MM.1S (cell line): ENCODE measurements around the gene TBCCD1.

Experiments
- DNase-seq: peaks from one replicate; pipeline ENCODE4 v3.0.0-alpha.2; 2015
- H2AFZ ChIP-seq: fragments of 300-600 bp; sonication (generic); 2 replicates; pipeline ENCODE4 v1.6.0; 2016; ENCODE audit warnings: antibody characterized with exemption, low read length
- H3F3A ChIP-seq: fragments of 300-600 bp; sonication (generic); 2 replicates; pipeline ENCODE4 v1.6.1; 2016; ENCODE audit warnings: mild to moderate bottlenecking, antibody characterized with exemption, low read length, moderate library complexity, mixed read lengths; ENCODE audit not compliant: insufficient read depth
- H3K27ac ChIP-seq: fragments of 300-600 bp; sonication (generic); 2 replicates; pipeline ENCODE4 v1.5.1; 2016; ENCODE audit warnings: mild to moderate bottlenecking, low read length
- H3K27me3 ChIP-seq: fragments of 300-600 bp; sonication (generic); replicated peaks from 2 replicates; pipeline ENCODE4 v1.6.0; 2016; ENCODE audit warnings: low read length; ENCODE audit not compliant: insufficient read depth
- H3K36me3 ChIP-seq: fragments of 300-600 bp; sonication (generic); replicated peaks from 2 replicates; pipeline ENCODE4 v1.6.1; 2016; ENCODE audit warnings: mild to moderate bottlenecking, low read length, mixed read lengths; ENCODE audit not compliant: insufficient read depth
- H3K4me1 ChIP-seq: fragments of 300-600 bp; sonication (generic); 2 replicates; pipeline ENCODE4 v1.6.1; 2016; ENCODE audit warnings: low read length, mixed read lengths
- H3K4me2 ChIP-seq: fragments of 300-600 bp; sonication (generic); 2 replicates; pipeline ENCODE4 v1.6.0; 2016; ENCODE audit warnings: low read depth, low read length
- H3K4me3 ChIP-seq: fragments of 300-600 bp; sonication (generic); 2 replicates; pipeline ENCODE4 v1.5.1; 2016; ENCODE audit warnings: low read length, mixed read lengths
- H3K79me2 ChIP-seq: fragments of 300-600 bp; sonication (generic); 2 replicates; pipeline ENCODE4 v1.6.1; 2016; ENCODE audit warnings: mixed run types, low read length, mixed read lengths
- H3K9ac ChIP-seq: fragments of 300-600 bp; sonication (generic); 2 replicates; pipeline ENCODE4 v1.6.1; 2016; ENCODE audit warnings: low read length, mixed read lengths
- H3K9me2 ChIP-seq: fragments of 300-600 bp; sonication (generic); replicated peaks from 2 replicates; pipeline ENCODE4 v1.6.1; 2016; ENCODE audit warnings: mild to moderate bottlenecking, low read length, mixed read lengths; ENCODE audit not compliant: insufficient read depth
- H3K9me3 ChIP-seq: fragments of 300-600 bp; sonication (generic); replicated peaks from 2 replicates; pipeline ENCODE4 v1.6.1; 2016; ENCODE audit warnings: mild to moderate bottlenecking, low read length, mixed read lengths; ENCODE audit not compliant: insufficient read depth
- H4K20me1 ChIP-seq: fragments of 300-600 bp; sonication (generic); 2 replicates; pipeline ENCODE4 v1.6.1; 2016; ENCODE audit warnings: mild to moderate bottlenecking, low read length, moderate library complexity, mixed read lengths; ENCODE audit not compliant: insufficient read depth
- CTCF ChIP-seq: fragments of 300-600 bp; sonication (generic); IDR thresholded peaks from 2 replicates; pipeline ENCODE4 v1.5.1; 2016; ENCODE audit warnings: antibody characterized with exemption, low read length, mixed read lengths
- EZH2 ChIP-seq: fragments of 300-600 bp; sonication (generic); optimal IDR thresholded peaks from 2 replicates; pipeline ENCODE3; 2017; ENCODE audit warnings: low read depth, mild to moderate bottlenecking, antibody characterized with exemption, low read length, mixed read lengths
- EZH2phosphoT487 ChIP-seq: fragments of 300-600 bp; sonication (generic); IDR thresholded peaks from 2 replicates; pipeline ENCODE4 v1.6.1; 2018; ENCODE audit warnings: antibody characterized with exemption, low read length

The TBCCD1 gene

DNA sequence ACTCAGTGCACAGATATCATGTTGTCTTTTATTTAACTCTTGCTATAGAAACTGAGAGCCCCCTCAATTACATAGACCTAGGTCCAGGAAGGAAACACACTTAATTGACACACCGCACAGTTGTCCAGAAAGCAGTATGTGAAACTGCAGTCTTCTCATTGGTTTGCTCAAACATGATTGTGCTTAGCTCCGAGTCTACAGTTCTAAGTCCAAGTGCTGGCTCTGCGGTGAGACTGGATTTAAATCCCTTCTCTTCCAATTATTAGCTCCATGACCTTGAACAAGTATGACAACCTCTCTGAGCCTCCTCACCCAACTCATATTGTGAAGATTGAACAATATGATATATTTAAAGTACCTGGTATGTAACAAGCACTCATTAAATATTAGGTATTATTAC, 26.7 kb upstream of the TBCCD1 start:
- H3K9ac ChIP-seq, result no peak overlapping the region
- no peaks in the 10 kb centered on the region for H3K4me1 ChIP-seq
- H3K4me2 ChIP-seq, result no peak overlapping the region
- no peaks in the 10 kb centered on the region for H4K20me1 ChIP-seq
- no peak for DNase-seq
- H3K4me3 ChIP-seq, result no peak overlapping the region
- H3K36me3 ChIP-seq, result no peaks in the 10 kb centered on the region
- H3F3A ChIP-seq, result no peaks in the 10 kb centered on the region
- no peaks in the 10 kb centered on the region for H3K27me3 ChIP-seq
- no peaks in the 10 kb centered on the region for H3K9me2 ChIP-seq
- H2AFZ ChIP-seq, result no peak overlapping the region
- H3K27ac ChIP-seq, result no peak overlapping the region
- H3K9me3 ChIP-seq, result no peaks in the 10 kb centered on the region
- no peaks in the 10 kb centered on the region for H3K79me2 ChIP-seq
- TF ChIP-seq CTCF (no peak), EZH2 (no peak), EZH2phosphoT487 (no peak)

- Histone ChIP-seq H3K27me3 (no peaks in the 10 kb centered on the region), H3K9me3 (no peaks in the 10 kb centered on the region), H2AFZ (no peak overlapping the region), H3K27ac (no peak overlapping the region), H3K9me2 (no peaks in the 10 kb centered on the region), H3K4me1 (no peaks in the 10 kb centered on the region), H3K9ac (no peak overlapping the region), H3K4me2 (no peak overlapping the region), H3K79me2 (no peaks in the 10 kb centered on the region), H4K20me1 (no peaks in the 10 kb centered on the region), H3K36me3 (no peaks in the 10 kb centered on the region), H3K4me3 (no peak overlapping the region), H3F3A (no peaks in the 10 kb centered on the region)
- DNase-seq, result no peak
- TF ChIP-seq EZH2 (no peak), EZH2phosphoT487 (no peak), CTCF (no peak)
Observed at GRCh38 chr3:186592682-186593081, 25.5 kb upstream of the TBCCD1 start.

- H3K79me2 ChIP-seq, result no peaks in the 10 kb centered on the region
- H3K4me1 ChIP-seq, result no peaks in the 10 kb centered on the region
- no peaks in the 10 kb centered on the region for H3F3A ChIP-seq
- H3K9me2 ChIP-seq, result no peaks in the 10 kb centered on the region
- H3K4me2 ChIP-seq, result no peak overlapping the region
- no peak overlapping the region for H3K9ac ChIP-seq
- H2AFZ ChIP-seq, result no peak overlapping the region
- no peak for TF ChIP-seq EZH2
- no peak for TF ChIP-seq EZH2phosphoT487
- TF ChIP-seq CTCF, result no peak
- no peaks in the 10 kb centered on the region for H3K27me3 ChIP-seq
- H3K36me3 ChIP-seq, result no peaks in the 10 kb centered on the region
- H3K9me3 ChIP-seq, result no peaks in the 10 kb centered on the region
- no peak for DNase-seq
- no peak overlapping the region for H3K27ac ChIP-seq
- H4K20me1 ChIP-seq, result no peaks in the 10 kb centered on the region
- no peak overlapping the region for H3K4me3 ChIP-seq
Observed at GRCh38 chr3:186590580-186591295, 23.6 kb upstream of the TBCCD1 start.
